GM18498 (cell line): ENCODE data around the gene PAPSS2.
"Not testable (repeated sequence)": the region's sequence is repeated elsewhere in the genome, so short reads cannot be mapped to it uniquely, and the experiment has no call there.

ENCODE experiments used
- ATAC-seq: cut with Tn5 transposase; IDR thresholded peaks from one replicate; pipeline ENCODE4 v1.9.1; 2021; ENCODE audit warnings: mild to moderate bottlenecking, moderate library complexity; ENCODE audit not compliant: unreplicated experiment

PAPSS2 gene

GRCh38 chr10:87702260-87702972, 42.7 kb downstream of the PAPSS2 start:
- ATAC-seq: no peak

- no peak for ATAC-seq
Measured at GRCh38 chr10:87702973-87703294, 43.3 kb downstream of the PAPSS2 start.

- ATAC-seq: no peak
Measured at GRCh38 chr10:87703771-87704170, 44.1 kb downstream of the PAPSS2 start.

GRCh38 chr10:87705339-87705738, 45.7 kb downstream of the PAPSS2 start:
- ATAC-seq: no peak

- no peak for ATAC-seq
Measured at GRCh38 chr10:87706731-87707130, 47.1 kb downstream of the PAPSS2 start.

GRCh38 chr10:87707254-87707653, 47.6 kb downstream of the PAPSS2 start:
- ATAC-seq: no peak

- no peak for ATAC-seq
Measured at GRCh38 chr10:87712913-87713616, 53.4 kb downstream of the PAPSS2 start.

GRCh38 chr10:87713707-87714106, 54.0 kb downstream of the PAPSS2 start:
- ATAC-seq: no peak

GRCh38 chr10:87715552-87716347, 56.1 kb downstream of the PAPSS2 start:
- no peak for ATAC-seq

GRCh38 chr10:87716348-87716670, 56.6 kb downstream of the PAPSS2 start:
- no peak for ATAC-seq

GRCh38 chr10:87720665-87721064, 61.0 kb downstream of the PAPSS2 start:
- ATAC-seq: no peak

- ATAC-seq: no peak
Measured at GRCh38 chr10:87721781-87722180, 62.1 kb downstream of the PAPSS2 start.

- ATAC-seq: no peak
Measured at GRCh38 chr10:87722716-87723115, 63.0 kb downstream of the PAPSS2 start.

GRCh38 chr10:87723500-87723899, 63.8 kb downstream of the PAPSS2 start:
- no peak for ATAC-seq

GRCh38 chr10:87724789-87725188, 65.1 kb downstream of the PAPSS2 start:
- no peak for ATAC-seq

GRCh38 chr10:87729940-87730339, 70.3 kb downstream of the PAPSS2 start:
- ATAC-seq: no peak

- no peak for ATAC-seq
Measured at GRCh38 chr10:87733081-87733480, 73.4 kb downstream of the PAPSS2 start.

GRCh38 chr10:87734987-87735827, 75.5 kb downstream of the PAPSS2 start:
- ATAC-seq: peak; percentile 62

GRCh38 chr10:87738253-87738652, 78.6 kb downstream of the PAPSS2 start:
- ATAC-seq: not testable (repeated sequence)

GRCh38 chr10:87739703-87740102, 80.0 kb downstream of the PAPSS2 start:
- ATAC-seq: no peak

- no peak for ATAC-seq
Measured at GRCh38 chr10:87740254-87740655, 80.6 kb downstream of the PAPSS2 start.
